Right lung (tissue), 5 donors: ENCODE results near the gene TBC1D10B. TPM values are rescaled to one million over a fixed set of nuclear protein-coding genes. Genes with fewer than 3 reads are reported as not detected.
"Not testable (repeated sequence)": the region's sequence is repeated elsewhere in the genome, so short reads cannot be mapped to it uniquely, and the experiment has no call there.

Experiments used
- DNase-seq, 2 donors: peaks; one replicate each; pipeline ENCODE4 v3.0.0-alpha.2; 2013
- polyA plus RNA-seq, 5 donors: library from polyadenylated mRNA; unstranded; fragments of 120-200 nt; gene quantifications; one replicate each; pipeline versions ENCODE4 v1.2.1 to v1.2.3, GENCODE V29; 2013; ENCODE audit warnings: inconsistent platforms in 1 of 5, low replicate concordance in 1 of 5; ENCODE audit not compliant: insufficient read length in 5 of 5, insufficient read depth in 1 of 5

Gene TBC1D10B
- polyA plus RNA-seq, 5 donors, result 23.9 to 43.1 (median 32.6) TPM

DNA sequence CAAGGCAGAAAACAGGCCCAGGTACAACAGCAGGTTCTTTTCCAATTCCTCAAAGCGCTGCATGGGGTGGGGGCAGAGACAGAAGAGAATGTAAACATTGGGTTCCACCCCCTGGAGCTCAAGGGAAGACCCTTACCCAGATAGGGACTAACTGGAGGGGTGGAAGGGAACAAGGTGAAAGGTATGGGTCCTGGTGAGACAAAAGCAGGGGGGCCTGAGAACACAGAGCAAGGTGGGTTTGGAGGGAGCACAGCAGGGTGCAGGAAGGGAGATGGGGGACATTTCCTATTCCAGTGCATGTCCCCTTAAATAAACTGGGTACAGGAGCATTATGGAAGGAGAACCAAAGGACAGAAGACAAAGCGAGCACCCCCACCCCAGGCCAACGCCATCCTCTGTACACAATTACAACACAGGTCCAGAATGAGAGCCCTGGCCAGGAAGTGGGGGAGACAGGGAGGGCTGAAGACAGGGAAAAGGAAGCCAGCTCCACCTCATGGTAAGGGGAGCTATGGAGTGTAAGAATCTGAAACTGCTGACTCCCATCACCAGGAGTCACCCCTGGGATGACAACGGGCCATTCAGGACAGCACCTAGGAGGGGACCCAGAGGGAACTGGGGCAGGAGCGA lies 13.1 kb downstream of the TBC1D10B start:
- DNase-seq, result no peak

DNA sequence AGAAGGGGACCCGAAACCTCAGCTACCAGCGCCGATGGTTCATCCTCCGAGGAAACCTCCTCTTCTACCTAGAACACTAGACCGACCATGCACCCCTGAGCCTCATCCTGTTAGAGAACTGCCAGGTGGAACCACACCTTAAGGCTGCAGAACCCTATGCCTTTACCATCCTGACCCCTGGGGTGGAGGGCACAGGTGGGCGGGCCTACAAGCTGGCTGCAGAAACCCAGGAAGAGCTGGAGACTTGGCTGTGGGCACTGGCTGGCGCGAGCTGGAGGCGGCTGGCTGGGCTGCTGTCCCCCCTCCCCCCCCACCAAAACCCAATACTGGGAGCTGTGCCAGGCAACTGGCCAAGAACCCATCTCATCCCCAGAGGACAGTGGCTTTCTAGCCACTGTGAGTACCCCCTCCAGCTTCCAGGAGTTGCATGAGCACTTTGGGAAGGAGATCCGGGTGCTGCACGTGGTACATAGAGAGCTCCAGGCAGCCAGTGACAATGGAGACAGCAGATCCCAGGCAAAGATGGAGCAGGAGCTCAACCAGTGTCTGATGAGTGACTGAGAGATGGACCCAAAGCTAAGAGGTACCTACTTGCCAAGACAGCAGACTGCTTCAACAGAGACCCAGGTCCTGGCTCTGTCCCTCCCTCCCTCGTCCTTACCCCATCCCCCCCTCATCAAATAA lies 13.8 kb downstream of the TBC1D10B start:
- no peak for DNase-seq

DNA sequence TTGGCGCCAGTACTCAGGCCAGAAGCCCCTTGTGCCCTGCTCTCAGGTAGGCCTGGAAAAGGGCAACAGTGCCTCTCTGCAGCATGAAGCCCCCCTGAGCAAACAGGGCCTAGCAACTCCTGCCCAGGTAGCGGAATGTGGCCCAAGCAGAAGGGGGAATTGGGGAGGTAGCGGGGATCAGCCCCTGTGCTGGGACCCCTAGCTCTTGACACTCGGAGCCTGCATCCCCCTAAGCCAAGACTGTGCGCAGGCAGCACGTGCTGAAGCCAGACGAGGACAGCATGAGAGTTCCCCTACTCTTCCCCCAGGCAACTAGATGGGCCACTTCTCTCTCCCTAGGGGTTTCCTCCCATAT lies 14.4 kb downstream of the TBC1D10B start:
- no peak for DNase-seq

DNA sequence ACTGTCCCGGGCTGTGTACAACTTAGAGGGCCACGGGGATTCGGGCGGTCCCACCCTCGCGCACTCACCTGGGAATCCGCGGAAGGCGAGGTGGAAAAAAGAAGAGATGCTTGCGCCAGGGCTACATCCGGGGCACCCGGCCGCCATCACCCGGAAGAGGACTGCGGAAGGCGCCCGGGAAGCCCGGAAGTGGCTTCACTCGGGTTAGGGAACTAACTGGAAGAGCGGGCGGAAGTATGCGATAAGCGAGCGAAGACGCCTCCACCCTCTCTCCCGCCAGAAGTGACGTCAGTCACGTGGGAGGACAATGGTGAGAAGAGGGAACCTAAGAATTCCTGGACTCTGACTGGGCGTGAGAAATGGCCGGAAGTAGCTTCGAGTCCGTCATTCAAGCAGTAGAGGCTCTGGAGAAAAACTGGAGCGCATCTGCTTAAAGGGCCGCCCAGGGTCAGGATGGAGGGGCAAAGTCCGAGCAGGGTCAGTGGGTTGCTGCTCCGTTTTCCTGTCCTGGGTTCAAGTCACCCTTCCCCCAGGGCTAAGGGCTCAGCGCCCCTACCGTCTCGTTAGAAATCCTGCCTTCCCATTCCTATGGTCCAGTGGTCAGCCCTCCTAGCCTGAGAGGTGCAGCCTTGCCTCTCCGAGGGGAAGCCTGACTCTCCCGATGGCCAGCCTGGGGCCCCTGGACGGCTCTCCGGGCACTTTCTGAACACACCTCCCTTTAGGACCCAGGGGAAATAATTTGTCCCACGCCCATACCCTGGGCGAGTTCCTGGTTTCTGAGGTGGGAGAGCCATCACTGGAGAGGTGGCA lies 14.9 kb downstream of the TBC1D10B start, which contains the start of gene CD2BP2:
Gene CD2BP2 (minus strand): TSS at position 165 of the 810 bp plus-strand sequence. CDS start 627 bp downstream, outside the sequence.
- peak; percentile 98 to 99 for DNase-seq

GRCh38 chr16:30354423-30355143 lies 15.7 kb downstream of the TBC1D10B start:
- DNase-seq, result no peak

DNA sequence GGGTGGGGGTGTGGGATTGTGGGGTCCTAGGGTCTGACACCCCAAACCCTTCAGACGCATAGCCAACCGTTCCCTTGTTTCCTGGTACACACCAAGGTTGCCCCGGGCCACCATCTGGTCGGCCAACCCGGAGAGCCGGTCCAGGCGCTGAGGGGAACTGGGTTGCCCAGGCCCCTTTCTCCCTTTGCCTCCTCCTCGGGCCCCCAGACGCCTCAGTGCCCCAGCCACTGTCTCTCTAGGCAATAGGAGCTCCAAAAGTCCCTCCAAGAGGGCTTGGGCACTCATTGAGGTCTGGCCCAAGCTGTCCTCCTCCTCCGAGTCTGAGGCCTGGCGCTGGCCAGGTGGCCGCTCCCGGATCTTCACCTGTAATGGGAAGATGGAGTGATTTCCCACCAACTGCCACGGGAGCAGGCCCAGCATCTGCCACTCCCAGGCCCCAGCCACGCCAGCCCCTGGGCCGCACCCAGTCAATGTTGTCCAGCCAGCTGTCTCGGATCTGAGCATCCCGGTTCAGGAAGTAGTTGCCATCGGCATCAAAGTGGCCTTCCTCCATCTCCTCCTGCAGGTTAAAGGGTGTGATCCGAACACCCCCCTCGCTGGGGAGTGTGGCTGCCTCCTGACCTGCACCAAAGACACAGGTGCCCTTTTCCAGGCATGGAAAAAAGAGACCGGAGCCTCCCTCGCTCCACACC lies 16.7 kb downstream of the TBC1D10B start:
- DNase-seq, result no peak

DNA sequence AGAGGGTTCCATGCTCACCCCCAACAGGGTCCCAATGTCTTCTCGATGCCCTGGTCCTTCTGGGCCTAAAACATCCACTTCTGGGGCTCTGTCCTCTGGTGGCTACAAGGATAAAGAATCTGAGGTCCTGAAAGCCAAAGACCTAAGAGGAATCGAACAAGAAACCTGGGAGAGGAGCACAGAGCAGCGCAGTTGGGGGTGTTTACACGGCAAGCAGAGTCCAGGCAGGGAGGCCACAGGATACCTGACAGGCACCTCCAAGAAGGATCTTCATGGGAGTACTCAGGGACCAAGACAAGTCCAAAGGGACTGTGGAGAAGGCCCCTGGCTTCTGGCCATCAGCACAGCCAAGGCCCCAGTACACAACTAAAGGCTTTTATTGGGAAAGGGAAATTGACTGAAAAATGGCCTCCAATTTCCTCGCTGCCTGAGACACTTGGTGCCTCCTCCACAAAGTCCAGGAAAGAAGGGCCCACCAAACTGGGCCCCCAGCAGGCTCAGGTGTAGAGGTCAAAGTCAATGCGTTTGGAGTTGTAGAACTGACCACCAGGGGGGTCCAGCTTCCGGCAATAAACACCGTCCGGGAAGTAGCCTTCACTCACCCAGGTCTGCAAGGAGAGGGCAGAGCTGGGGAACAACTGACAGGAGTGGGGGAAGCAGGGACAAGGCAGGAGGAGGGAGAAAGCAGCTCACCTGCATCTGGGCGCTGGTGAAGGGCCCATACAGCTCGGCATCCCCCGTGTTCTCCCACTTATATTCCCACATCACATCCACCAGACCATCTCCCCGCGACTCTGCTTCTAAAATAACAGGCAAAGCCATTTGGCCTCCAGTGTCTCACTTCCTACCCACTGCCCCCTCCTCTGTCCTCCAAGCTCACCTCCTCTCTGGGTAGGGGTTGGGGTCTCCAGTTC lies 17.5 kb downstream of the TBC1D10B start:
- no peak for DNase-seq

DNA sequence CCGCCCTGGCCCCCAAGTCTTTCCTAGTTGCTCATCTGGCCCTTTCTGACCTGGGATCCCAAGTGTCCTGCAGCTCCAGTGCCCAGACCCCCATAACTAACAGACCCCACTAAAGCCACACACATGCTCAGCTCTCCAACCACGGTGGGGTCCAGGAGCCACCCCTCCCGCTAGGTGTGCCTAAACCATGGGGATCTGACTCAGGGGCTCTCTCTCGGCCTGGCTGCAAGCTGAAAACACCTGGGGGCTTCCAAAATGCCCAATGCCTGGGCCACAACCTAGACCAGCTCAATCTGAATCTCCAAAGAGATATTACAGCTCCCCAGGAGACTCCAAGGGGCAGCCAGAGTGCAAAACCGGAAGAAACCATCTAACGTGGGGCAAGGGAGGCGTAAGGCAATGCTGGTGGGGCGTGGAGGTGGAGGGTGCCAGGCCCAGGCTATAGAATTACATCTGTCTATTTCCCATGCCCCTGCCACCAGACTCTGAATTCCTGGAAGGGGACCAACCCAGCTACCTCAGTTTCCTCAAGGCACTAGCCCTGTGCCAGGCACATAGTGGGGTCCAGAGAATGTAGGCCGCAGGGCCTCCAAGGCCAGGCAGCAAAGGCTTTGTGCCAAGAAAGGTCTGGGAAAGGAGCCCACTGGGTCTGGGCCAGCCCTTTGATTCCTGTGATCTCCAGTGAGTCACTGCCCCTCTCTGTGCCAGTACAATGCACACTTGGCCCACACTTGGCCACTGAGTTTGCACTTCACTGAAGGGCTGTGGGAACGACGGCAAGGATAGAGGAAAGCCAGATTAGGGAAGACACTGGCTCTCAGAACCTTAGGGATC lies 18.5 kb downstream of the TBC1D10B start:
- DNase-seq, result no peak

DNA sequence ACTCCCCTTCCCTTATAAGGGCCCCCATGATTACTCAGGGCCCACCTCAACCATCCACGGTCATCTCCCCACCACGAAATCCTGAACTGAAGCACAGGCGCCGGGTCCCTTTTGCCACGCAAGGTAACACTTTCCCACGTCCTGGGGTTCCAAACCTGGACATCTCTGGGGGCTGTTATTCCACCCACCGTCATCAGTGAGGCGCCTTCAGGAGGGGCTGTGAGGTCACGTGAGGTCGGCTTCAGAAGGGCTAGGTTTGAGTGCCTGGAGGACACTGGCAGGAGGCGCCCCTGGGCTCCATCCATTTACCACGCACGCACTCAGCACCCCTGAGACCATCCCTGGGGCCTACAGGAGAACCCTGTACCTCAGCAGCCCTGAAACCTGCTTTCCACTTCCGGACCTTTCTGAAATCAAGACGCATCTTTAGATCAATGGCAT lies 19.3 kb downstream of the TBC1D10B start:
- DNase-seq, result no peak

- DNase-seq, result no peak
These were observed 20.0 kb downstream of the TBC1D10B start for GRCh38 chr16:30350134-30350871.

DNA sequence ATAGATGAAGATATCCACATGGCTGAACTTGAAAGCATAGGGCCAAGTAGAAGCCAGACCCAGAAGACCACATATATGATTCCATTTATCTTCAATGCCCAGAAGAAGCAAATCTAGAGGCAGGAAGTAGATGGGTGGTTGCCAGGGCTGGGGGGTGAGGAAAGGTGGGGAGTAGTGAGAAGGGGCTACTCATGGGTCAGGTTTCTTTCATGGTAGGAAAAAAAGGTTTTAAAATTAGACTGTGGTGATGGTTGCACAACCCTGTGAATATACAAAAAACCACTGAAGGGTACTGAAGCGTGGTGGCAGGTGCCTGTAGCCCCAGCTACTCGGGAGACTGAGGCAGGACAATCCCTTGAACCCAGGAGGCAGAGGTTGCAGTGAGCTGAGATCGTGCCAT lies 20.6 kb downstream of the TBC1D10B start:
- DNase-seq, result no peak

DNA sequence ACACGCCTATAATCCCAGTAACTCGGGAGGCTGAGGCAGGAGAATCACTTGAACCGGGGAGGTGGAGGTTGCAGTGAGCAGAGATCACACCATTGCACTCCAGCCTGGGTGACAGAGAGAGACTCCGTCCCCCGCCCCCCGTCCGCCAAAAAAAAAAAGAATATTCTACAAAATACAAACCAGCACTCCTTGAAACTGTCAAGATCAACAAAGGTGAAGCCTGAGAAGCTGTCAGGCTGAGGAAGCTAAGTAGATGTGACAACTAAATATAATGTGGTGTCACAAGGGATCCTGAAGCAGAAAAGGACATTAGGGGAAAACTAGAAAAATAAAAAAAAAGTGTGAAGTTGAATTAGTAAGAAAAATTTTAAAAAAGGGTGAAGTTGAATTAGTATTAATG lies 21.4 kb downstream of the TBC1D10B start:
- no peak for DNase-seq

DNA sequence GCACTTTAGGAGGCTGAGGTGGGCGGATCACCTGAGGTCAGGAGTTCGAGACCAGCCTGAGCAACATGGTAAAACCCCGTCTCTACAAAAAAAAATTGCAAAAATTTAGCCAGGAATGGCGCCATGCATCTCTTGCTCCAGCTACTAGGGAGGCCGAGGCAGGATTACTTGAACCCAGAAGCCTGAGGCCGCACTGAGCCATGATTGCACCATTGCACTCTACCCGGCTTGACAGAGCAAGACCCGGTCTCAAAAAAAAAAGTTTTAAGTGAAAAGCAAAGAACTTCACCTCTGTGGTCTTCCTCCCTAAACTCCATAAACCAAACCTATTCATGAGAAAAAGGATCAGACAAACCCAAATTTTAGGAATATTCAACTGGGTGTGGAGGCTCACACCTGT lies 22.2 kb downstream of the TBC1D10B start:
- no peak for DNase-seq

GRCh38 chr16:30346286-30346685 lies 24.0 kb downstream of the TBC1D10B start:
- DNase-seq, result no peak

DNA sequence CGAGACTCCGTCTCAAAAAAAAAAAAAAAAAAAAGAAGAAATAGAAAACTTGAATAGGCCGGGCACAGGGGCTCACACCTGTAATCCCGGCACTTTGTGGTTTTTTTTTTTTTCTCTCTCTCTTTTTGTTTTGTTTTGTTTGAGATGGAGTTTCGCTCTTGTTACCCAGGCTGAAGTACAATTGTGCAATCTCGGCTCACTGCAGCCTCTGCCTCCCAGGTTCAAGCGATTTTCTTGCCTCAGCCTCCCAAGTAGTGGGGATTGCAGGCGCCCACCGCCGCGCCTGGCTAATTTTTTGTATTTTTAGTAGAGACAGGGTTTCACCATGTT lies 26.8 kb downstream of the TBC1D10B start:
- DNase-seq, result not testable (repeated sequence)

DNA sequence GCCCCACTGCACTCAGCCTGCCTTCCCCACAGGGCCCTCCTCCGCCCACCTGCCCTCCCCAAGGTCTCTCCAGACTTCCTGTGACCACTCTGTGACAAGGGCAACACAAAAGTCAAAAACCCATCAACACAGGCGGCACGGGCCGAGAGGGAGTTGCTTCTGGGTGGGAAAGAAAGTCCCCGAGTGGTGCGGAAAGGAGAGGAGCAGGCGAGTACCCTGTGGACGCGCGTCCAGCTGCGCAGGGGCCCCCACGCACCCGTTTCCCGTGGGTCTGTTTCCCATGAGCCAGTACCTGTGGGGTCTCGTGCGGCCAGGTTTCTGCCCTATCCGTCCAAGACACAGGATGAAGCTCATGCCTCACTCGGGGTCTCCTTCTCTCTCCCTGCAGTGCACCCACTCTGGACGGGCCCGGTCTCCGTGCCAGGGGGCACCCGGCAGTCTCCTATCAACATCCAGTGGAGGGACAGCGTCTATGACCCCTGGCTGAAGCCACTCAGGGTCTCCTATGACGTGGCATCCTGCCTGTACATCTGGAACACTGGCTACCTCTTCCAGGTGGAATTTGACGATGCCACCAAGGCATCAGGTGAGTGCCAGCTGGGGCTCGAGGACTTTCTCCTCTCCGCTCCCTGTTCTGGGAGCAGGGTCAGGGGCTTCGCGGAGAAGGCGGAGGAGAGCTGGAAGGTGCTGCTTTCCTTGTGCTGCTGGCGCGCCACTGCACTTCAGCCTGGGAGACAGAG lies 27.4 kb downstream of the TBC1D10B start:
- no peak for DNase-seq

GRCh38 chr16:30341971-30342370 lies 28.3 kb downstream of the TBC1D10B start:
- DNase-seq, result not testable (repeated sequence)

- DNase-seq, result no peak
These were observed 29.7 kb downstream of the TBC1D10B start for GRCh38 chr16:30340621-30341020.
